Measurements from ENCODE around the gene CXADR.

GRCh38 chr21:17498586-17498985 is 14.3 kb upstream of the CXADR start:
- TF ChIP-seq, protein P1, sequence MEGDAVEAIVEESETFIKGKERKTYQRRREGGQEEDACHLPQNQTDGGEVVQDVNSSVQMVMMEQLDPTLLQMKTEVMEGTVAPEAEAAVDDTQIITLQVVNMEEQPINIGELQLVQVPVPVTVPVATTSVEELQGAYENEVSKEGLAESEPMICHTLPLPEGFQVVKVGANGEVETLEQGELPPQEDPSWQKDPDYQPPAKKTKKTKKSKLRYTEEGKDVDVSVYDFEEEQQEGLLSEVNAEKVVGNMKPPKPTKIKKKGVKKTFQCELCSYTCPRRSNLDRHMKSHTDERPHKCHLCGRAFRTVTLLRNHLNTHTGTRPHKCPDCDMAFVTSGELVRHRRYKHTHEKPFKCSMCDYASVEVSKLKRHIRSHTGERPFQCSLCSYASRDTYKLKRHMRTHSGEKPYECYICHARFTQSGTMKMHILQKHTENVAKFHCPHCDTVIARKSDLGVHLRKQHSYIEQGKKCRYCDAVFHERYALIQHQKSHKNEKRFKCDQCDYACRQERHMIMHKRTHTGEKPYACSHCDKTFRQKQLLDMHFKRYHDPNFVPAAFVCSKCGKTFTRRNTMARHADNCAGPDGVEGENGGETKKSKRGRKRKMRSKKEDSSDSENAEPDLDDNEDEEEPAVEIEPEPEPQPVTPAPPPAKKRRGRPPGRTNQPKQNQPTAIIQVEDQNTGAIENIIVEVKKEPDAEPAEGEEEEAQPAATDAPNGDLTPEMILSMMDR (IDR thresholded peaks at IDR 0.05; ENCODE audit: low read depth, low read length), result no peak
- TF ChIP-seq EZH2phosphoT487 (IDR thresholded peaks at IDR 0.05; ENCODE audit: low read depth), result no peak

Measured in OCI-LY3 (cell line).